NCI-H2081 (cell line): ENCODE data around the gene SDK1.

Source experiments
- DNase-seq, 2 experiments: peaks; one replicate each; lab custom pipeline; 2025; lab: John Stamatoyannopoulos, UW

Gene SDK1

DNA sequence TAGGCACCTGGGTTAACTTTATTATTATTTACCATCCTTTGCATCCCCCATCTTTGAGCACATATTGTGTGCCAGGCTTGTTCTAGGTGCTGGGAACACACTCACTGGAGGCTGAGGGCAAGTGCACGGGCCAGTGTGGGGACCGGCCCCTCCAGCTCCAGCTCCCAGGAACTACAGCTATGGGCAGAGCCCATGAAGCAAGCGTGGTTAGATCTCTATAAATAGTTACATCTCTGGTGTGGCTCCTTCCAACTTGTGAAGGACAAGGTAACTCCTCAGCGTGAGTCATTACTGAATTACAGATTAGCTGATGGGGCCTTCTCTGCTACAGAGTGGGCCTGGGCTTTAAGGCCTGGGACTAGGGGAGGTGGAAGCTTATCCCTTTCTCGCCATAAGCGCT, 583.5 kb downstream of the SDK1 start:
- DNase-seq = no peak

GRCh38 chr7:3887096-3887690, 586.1 kb downstream of the SDK1 start:
- no peak for DNase-seq

DNA sequence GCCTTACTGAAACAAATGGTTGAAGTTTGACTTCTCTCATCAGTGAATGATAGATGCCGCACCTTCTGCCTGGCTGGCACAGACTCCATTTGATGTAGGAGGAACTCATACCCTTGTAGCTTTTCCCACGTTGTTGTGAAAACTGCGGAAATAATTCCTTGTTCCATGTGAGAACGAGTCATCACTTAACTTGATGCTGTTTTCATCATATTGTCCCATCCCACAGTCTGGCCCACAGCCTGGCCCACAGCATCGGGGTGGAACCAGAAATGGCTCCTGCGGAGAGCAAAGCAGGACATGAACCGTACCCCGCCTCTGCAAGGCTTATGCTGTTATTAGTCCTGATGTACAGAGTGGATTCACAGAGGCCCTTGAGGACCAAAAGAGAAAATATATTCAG, 587.0 kb downstream of the SDK1 start:
- no peak for DNase-seq

GRCh38 chr7:3892157-3892556, 591.1 kb downstream of the SDK1 start:
- no peak for DNase-seq

GRCh38 chr7:3892686-3893085, 591.6 kb downstream of the SDK1 start:
- no peak for DNase-seq

DNA sequence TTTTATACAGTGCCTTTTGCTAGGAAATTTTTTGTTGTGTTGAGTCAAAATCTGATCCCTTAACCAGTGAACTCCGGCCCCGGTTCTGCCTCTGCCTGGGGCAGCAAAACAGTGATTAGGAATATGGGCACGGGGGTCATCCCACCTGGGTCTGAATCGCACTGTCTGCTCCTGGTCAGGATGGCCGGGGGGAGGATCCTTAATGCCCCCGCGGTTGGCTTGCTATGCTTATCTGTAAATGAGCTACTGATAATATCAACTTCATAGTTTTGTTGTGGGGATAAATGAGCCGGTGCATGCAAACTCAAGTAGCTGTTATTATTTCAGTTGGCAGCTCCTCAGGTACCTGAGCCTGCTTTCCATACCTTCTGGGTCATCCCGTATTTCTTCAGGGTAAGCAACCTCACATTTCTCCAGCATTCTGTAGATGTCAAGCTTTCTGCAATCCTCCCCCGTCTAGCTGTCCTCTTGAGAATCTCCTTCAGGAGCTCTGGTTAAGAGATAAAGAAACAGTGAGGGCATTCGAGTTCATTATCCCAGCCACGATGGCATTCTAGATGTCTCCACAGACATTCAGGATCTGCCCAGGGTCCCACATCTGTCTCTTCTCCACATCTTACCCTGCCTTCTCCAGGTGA, 592.2 kb downstream of the SDK1 start:
- DNase-seq = no peak

DNA sequence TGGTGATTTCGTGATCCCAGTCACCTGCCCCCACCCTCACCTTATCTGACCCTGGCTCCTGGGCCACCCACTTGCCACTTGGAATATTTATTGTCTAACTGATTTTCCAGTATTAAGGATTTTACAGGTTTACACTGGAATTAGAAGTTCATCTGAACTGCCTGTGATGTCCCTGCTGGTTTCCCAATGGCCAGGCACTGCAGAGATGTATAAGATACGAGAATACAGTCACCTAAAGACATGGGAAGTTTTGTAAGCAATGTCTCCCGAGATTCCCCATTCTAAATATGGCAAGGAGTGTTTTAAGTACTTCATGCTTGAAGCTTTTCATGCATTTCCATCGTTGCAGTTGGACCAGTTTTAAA, 592.7 kb downstream of the SDK1 start:
- DNase-seq = no peak

DNA sequence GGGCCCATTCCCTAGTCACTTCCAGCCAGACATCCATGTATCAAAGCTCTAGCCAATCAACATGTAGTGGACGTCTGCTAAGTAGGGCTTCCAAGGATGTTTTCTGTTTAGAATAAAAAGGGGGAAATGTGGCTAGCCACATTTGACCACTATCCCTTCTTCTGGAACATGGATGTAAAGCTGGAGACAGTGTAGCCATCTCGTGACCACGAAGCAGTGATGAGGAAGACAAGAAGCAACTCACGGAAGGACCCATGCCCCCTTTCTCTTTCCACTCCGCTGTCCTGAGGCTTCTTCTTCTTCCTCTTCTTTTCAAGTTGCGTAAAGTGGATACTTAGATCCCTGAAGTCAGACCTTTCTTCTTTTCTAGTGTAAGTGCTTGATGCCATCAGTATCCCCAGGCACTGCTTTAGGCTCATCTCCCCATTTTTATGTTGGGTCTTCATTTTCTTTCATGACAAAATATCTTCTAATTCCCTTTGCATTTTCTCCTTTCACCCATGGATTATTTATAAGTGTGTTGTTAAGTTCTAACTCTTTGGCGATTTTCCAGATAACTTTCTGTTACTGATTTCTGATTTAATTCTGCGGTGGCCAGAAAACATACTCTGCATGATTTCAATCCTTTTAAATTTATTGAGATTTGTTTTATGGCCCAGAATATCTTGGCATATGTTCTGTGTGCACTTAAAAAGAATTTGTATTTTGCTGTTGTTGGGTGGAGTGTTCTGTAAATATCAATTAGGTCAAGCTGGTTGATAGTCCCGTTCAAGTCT, 594.5 kb downstream of the SDK1 start:
- DNase-seq = no peak

- DNase-seq = no peak
Measured at GRCh38 chr7:3896169-3896765, 595.2 kb downstream of the SDK1 start.

DNA sequence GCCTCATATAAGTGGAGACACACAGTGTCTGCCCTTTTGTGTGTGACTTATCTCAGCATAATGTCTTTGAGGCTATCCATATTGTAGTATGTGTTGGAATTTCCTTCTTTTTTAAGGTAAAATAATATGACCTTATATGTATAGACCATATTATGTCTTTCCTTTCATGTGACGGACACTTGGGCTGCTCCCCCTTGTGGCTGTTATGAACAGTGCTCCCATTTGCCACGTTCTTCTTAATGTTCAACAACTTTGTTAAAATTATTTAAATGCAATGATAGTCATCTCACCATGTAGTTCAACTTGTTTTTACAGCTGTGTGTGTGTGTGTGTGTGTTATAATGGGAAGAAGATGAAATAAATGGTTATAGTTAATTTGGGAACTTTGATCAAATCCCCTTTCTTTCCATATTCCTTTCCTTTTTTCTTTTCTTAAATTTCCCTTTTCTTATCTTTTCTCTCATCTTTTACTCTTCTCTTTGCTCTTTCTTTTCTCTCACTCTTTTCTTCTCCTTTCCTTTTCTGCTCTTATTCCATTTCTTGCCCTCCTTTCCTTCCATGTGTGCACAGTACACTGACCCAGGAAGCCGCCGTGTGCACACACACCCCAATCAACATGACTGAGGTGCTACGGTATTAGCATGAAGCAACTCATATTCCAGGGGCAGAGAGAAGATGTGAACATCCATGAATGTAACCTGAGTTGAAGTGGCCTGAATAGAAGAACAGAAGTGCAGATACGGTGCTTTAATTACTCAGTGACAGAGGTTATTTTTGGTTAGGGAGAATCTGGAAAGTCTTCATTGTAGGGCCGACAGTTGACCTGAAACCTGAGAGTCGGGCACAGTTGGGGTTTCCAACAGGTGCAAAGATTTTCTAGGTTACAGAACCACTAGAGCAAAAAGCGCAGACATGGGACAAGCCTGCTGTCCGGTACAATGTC, 596.6 kb downstream of the SDK1 start:
- DNase-seq = peak; percentile 20 to 32

DNA sequence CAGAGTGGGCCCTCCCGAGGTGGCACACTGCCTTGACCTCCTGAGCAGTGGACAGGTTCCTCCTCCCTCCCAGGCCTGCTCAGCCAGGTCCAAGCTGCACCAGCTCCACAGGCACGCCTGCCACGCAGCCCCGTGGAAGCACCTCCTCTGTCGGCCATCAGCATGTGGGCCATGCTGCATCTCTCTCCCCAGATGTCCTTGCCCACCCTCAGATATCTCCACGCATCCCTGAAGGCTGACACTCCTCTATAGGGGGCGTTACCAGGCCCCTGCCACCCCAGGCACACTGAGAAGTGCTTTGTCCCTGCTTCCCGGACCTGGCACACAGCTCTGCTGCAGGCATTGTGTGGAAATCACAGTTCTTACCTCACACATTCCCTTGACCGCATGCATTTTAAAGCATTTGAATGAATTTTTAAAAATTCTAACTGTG, 598.5 kb downstream of the SDK1 start:
- no peak for DNase-seq

GRCh38 chr7:3908153-3908552, 607.1 kb downstream of the SDK1 start:
- no peak for DNase-seq

- DNase-seq = no peak
Measured at GRCh38 chr7:3909128-3909527, 608.1 kb downstream of the SDK1 start.

DNA sequence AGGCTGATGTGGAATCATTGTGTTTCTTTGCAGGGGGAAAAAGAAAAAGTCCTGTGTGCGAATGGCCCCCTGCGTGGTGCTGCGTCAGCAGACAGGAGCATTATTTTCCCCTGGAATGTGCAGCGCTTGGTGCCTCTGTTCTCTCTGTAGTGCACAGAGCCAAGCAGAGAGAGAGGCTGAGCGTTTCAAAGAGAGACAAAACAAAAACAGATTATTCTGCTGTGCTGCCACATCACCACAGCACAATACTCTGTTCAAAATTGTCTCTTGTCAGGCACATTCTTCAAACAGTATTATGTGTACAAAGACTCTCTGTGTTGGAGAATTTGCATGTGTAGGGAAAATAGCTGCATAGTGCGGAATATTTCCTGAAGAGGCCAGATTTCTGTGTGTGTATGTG, 609.0 kb downstream of the SDK1 start:
- no peak for DNase-seq

- no peak for DNase-seq
Measured at GRCh38 chr7:3911685-3912084, 610.6 kb downstream of the SDK1 start.

- DNase-seq = no peak
Measured at GRCh38 chr7:3912291-3912690, 611.2 kb downstream of the SDK1 start.

- peak in 1 of 2 experiments; percentile 17 for DNase-seq
Measured at GRCh38 chr7:3914051-3914775, 613.2 kb downstream of the SDK1 start.

DNA sequence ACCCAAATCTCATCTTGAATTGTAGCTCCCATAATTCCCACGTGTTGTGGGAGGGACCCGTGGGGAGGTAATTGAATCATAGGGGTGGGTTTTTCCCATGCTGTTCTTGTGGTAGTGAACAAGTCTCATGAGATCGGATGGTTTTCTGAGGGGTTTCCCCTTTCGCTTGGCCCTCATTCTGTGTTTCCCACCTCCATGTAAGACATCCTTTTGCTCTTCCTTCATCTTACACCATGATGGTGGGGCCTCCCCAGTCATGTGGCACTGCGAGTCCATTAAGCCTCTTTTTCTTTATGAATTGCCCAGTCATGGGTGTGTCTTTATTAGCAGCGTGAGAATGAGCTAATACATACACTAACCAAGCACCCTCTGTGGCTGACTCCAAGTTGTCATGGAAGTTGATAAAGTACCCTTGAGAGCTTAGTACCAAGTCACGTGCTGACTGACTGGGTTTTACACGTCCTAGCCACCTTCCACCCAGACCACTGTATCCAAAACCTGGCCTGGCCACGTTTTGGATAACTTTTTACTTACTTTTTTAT, 614.4 kb downstream of the SDK1 start:
- DNase-seq = no peak

DNA sequence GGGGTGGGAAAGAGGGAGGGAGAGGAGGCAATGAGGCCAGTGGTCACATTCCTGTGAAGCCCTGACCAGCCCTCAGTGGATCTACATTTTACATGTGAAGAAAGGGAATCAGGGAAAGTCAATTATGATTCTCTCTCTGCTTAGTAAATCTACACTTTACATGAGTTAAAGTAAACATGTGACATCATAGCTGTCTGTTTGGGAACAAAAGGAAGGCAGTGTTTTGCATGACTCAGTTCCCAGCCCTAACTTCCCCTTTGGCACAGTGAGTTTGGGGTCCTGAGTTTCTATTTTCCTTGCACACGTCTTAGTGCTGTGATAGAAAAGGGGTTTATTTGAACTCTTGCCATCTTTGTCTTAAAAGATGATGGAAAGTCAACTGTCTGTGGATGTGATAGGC, 615.1 kb downstream of the SDK1 start:
- DNase-seq = no peak

DNA sequence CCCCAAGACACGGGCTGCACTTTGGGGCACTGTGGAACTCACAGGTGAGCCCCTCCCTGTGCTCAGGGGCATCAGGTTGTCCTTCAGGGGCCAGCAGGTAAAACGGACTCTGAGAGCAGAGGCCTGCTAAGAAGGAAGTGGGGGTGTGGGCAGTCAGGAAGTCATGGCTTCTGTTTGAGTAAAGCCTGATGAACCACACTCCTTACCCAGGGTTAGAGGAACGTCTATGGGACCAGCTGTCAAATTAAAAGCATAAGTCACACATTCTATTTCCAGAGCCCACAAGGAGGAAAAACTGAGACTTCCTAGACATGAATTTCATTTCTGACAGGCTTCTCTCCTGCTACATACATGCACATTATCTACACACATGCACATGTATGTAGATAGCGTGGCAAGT, 616.4 kb downstream of the SDK1 start:
- DNase-seq = no peak

DNA sequence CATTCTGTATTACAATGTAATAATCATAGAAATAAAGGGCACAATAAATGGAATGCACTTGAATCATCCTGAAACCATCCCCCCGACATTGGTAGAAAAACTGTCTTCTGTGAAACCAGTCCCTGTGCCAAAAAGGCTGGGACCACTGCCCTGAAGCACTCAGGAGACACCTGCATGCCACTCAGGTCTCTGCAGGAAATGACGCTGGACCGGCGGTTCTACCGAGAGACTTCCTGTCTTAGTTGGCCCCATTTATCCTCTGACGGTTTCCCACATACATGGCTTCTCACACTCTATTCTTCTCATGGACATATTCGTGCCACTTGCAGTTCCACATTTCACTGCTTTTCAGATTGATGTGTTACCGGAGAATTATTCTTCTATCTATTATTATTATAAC, 617.5 kb downstream of the SDK1 start:
- DNase-seq = no peak
